Measurements from ENCODE around the gene MIPEP.
"Not testable (repeated sequence)": the region's sequence is repeated elsewhere in the genome, so short reads cannot be mapped to it uniquely, and the experiment has no call there.

MIPEP gene

DNA sequence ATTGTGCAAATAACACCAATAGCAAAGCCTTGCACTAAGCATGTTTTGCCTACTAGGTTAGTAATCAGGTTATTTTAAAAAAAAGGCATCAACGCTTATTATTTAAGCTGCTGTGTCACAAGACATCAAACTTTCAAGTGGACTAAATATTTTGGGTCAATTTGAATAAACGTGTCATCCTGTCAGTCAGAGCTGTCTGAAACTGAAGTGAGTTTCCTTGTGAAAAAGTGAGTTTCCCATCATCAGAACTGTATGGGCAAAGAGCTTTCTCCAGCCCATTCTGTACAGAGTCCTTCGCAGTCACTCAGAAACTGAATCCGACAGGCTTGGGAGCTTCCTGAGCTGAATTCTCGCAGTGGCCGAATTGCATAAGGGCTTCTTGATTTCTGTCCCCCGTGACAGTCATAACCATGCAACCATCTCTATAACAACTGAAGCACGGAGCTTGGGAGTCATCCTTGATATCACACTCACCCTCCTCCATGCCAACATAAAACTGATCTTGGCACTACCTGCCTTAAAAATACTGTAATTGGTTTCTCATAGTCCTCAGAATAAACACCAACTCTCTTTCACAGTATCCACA is 139.8 kb downstream of the MIPEP start:
- DNase-seq (ENCODE audit: low read depth) = no peak

DNA sequence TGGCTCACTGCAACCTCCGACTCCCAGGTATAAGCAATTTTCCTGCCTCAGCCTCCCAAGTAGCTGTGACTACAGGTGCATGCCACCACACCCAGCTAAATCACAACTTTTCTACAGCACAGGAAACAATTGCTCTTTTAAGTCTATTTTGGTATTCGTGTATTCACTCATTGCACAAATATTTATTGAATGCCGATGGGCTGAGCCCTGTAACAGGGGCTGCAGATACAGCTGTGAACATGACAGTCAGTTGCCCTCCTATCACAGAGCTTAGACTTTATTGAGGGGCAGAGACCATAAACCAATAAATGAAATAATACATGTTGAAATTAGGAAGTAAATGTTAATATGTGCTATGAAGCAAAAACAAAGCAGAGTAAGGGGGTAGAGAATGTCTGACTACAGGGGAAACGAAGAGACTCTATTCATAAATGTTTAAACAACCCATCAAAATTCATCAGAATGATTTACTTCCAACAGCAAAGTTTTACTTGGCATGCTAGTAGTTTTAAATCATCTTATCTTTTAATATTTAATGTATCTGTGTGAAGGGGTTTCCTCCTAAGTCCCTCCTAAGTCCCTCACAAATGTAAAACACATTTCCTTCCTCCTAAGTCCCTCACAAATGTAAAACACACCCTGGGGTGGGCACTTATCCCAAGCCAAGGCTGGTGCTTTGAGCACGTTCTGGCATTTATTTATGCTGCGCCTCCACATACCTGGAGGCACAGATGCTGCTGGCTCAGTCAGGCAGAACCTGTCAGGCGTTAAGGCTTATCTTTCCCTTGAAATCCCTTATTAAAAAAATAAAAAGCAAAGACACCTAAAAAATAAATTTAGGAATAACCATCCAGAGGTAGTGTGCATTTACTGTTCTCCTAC is 140.8 kb downstream of the MIPEP start:
- DNase-seq (ENCODE audit: low read depth) = no peak

DNA sequence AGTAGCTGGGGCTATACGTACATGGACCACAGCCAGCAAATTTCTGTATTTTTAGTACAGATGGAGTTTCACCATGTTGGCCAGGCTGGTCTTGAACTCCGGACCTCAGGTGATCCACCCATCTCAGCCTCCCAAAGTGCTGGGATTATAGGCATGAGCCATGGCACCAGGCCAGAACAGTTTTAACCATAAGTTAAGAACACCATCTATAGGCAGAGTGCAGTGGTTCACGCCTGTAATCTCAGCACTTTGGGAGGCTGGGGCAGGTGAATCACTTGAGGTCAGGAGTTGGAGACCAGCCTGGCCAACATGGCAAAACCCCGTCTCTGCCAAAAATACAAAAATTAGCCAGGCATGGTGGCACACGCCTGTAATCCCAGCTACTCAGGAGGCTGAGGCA is 143.1 kb downstream of the MIPEP start:
- not testable (repeated sequence) for DNase-seq (ENCODE audit: low read depth)

DNA sequence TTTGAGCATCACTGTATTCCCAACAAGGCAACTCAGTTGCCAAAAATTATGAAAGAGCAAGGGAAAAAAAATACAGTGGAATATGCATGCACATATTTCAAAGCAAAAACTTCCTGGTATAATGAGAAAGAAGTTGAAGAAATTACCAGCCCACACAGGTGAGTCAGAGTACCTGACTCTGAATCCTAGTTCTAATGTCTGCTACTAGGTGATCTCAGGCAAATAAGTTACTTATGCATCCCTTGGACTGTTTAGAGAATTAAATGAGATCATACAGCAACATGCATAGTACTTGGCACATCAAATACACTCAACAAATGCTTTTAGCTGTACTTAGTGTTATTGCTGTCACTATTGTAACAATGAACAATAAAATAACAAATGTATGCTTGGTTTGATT is 144.9 kb downstream of the MIPEP start:
- no peak for DNase-seq (ENCODE audit: low read depth)

DNA sequence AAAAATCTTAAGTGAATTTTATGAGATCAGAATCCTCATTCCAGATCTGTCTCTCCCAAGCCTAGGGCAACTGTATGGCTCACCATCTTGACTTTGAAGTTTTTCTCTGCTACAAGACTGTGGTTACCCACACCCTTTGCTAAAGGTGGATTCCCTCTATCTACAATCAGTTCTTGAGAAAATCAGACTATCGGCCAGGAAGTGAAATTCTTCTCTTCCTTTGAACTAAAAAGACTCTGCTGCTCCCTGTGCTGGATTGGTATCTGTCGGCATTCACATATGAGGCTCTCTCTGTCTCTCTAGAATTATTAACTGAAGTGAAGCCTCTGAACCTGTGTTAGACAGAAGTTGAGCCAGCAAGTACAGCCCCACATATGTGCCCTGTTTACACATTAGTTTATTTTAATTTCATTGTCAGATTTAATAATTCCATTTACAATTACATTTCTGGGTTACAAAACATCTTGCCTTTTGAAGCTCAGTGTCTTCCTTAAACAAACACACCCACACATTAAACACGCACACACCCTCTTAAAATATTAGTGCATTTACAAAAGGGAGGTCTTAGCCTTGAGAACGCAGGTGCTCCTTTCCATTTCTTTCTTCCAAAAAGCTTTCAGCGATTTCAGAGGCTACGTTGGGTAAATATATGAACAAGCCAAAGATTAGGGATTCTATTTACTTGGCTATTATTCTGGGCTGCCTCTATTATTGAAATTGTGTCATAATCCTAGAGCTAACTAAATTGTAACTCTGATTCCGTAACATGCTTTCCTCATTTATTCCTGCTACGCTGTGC is 145.7 kb downstream of the MIPEP start:
- DNase-seq (ENCODE audit: low read depth) = no peak

DNA sequence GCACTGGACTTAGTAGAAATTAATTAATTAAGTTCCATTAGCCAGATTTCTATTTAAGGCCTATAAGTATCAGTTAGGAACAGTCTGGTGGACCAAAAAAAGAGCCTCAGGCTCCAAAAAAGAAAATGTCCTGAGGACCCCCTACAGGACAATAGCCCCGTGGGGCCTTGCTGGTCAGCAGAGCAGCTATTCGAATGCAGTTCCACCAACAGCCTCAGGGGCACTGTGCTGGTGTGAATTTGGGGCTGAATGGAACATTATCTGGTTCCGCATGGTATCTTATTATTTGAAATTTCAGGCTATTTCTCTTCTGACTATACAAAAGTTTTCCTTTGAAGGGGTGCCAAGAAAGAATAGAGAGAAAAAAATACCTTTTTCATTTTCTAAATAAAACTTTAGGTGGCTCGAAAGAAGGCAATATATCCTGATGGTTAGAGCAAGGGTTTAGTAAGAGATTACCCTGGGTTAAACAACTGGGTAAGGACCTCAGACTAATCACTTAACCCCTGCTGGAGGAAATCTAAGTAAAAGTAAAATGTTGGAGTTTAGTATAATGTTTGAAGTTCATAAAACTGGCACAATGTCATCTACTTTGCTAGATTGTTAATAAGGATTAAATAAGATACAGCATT is 147.2 kb downstream of the MIPEP start:
- DNase-seq (ENCODE audit: low read depth) = no peak

DNA sequence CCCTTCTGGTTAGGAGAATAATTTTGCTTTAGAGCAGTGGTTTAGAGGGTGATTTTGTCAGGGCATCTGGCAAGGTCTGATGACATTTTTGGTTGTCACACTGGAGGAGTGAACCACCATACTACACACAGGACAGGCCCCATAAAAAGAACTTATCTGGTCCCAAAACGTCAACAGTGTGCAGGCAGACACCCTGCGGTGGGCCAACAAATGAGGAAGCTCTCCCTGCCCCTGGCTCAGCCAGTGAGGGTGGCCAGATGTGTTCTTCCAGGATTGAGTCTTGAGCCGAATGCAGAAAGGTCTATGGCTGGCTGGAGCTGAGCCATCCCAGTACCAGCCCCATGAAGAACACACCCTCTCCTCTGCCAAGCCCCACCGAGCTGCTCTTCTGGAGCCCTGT is 149.2 kb downstream of the MIPEP start:
- no peak for DNase-seq (ENCODE audit: low read depth)

DNA sequence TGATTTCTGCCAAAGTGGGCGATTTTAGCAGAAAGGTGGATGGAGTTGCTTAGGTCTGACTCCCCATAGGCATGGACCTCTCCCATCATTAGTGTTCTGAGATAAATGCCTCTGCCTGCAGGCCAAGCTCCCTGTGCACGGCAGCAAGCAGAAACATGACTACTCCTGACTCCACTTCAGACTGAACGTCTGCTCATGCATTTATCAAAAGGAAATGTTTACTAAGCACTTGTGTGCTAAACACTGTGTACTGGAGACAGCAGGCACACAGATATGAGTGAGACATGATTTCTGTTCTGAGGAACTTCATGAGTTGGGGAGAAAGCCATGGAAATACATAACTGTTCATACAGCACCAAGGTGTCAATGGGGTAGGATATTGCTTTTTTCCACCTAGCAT is 149.6 kb downstream of the MIPEP start:
- no peak for DNase-seq (ENCODE audit: low read depth)

DNA sequence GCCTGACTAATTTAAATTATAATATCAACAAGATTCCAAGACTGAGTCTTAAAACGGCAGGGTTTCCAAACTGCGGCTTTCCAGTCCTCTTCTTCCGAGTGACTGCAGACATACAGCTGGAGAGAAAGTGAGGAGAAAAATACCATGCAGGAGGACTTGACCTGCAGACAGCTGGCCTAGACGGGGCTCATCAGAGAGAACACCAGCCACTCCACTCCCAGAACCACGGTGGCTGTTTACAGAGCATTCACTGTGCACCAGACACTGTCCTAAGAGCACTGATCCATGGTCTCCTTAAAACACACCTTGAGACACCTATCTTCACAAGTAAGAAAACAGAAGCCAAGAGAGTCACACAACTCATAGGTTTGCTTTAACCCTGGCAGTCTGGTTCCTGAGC is 152.7 kb downstream of the MIPEP start:
- DNase-seq (ENCODE audit: low read depth) = no peak

DNA sequence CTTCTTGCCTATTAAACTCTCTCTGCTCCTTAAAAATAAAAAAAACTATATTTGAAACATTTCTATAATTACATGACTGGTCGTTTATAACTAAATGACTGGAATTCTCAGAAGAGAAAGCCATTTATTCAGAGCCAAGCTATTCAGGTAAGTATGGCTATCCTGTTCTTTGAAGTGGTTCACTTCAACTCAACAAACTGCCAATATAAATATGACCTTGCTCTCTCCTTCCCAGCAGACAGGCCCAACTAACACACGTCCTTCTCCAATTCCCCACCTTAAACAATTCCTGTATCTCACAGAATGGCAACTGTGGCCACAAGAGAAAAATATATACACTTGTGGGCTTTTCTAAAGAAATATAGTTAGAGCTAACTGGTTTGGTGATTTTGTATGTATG is 153.9 kb downstream of the MIPEP start:
- DNase-seq (ENCODE audit: low read depth) = no peak

DNA sequence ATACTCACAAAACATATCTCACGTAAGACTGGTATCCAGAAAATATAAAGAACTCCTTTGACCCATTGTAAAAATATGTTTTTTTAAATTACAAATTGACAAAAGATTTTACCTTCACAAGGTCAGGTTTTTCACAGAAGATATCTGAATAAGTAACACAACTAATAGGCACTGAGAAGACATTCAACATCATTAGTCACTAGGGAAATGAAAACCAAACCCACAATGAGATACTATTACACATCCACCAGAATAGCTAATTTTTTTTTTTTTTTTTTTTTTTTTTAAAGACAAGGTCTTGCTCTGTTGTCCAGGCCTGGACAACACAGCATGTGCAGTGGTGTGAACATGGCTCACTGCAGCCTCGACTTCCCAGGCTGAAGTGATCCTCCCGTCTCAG is 157.5 kb downstream of the MIPEP start:
- no peak for DNase-seq (ENCODE audit: low read depth)

DNA sequence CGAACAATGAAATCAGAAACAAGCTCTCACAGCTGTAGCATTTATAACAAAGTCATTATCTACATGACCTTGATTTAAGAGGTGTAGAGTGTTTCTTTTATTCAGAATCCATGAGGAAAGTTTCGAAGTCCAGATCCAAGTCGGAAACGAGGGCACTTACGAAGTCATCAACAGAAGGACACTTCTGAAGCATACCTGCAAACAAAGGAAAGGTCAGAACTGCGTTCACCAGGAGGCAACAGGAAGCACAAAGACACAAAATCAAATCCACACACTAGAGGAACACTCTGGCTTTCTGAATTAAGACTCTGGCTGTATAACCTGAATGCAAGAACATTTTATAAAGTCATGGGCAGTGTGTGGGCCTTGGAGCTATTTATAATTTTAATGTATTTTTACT is 158.9 kb downstream of the MIPEP start:
- no peak for DNase-seq (ENCODE audit: low read depth)

DNA sequence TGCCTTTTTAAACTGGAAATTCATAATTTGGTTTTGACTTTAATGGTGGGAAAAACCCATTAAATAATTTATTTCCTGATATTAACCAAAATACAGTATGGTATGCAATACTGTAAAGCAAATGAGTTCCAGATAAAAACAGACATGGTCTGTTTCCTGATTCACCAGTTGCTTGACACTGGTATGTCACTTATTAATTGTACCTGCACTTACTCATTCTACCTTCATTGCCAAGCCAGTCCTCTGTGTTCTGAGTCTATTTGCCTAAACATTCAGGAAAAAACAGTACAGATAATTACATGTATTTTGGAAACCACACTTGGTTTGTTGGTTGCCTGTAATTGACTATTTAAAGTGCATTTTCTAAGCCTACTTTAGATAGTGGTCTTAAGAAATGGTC is 159.7 kb downstream of the MIPEP start:
- no peak for DNase-seq (ENCODE audit: low read depth)

DNA sequence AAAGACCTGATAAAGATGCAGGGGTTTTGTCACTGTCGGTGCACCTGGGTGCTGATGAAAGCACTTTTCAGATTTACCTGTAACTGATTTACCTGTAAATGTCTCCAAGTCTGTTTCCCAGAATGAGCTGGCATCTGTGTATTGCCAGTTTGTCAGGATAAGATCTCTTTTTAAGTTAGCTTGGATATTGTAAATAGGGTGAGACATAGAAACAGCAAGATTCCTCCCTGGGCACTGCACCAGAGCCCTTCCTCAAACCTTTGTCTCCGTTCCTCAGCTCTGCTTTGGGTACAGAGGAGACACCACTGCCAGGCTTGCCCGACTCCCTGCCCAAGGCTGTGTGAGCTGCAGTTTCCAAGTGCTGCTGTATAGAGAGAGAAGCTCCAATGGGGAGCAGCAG is 160.4 kb downstream of the MIPEP start:
- no peak for DNase-seq (ENCODE audit: low read depth)

DNA sequence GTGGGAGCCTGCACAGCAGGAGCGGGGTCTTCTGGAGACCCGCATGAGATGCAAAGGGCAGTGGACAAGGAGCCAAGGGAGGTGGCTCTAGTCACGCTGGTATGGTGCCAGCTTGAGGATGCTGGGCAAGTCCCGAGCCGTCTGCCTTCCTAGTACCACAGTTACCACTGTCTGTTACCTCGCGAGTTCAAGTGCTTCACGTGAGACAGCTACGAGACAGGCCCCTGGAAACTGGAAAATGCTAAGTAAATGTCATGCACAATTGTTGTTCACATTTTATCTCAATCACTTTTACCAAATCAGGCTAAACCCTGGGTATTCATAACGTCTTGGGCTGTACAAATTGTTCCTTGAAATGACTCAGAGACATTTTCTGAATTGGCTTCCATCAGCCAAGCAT is 163.3 kb downstream of the MIPEP start:
- DNase-seq (ENCODE audit: low read depth) = no peak

DNA sequence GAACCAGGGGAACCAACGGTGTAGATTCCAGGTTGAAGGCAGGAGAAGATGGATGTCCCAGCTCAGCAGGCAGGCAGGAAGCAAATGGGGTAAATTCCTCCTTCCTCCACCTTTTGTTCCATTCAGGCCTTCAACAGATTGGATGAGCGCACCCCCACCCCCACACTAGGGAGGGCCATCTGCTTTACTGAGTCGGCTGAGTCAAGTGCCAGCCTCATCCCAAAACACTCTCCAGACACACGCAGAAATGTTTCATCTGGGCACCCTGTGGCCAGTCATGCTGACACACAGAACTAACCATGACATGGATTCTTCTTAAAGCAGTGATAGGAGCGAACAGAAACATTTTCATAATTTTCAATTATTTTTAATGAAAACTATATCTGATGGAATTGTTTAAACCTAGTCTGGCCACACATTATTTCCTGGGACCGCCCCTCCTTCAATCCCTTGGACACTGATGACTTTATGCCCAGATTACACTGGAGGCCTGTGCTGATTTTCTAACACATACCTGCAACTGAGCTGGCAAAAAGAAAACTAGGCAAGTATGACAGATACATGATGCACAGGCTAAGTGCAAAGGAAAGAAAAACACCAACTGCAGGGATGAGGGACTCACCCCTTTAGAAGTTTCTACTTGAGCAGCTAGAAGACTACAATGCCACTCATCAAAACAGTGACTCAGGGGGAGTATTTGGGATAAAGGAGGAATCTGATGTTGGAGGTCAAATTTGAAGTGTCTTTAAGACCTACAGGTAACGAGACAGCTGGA is 164.8 kb downstream of the MIPEP start:
- no peak for DNase-seq (ENCODE audit: low read depth)

DNA sequence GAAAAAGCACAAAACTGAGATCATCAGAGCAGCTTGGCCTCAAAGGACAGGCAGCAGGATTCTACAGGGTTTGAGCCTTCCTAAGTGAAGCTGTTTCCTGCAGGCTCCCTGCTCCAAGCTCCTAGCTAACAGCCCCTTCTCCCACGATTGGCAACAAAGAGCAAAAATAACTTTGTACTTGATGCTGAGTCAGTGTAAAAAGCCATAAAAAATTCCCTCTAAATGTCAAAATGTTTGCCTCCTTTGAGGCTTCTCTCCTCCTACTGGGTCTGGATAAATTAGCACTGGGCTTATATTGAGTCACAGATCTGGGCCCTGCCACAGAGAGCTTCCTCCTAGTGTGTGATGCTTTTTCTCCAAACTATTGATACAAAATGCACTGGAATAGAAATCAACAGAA is 165.7 kb downstream of the MIPEP start:
- no peak for DNase-seq (ENCODE audit: low read depth)

DNA sequence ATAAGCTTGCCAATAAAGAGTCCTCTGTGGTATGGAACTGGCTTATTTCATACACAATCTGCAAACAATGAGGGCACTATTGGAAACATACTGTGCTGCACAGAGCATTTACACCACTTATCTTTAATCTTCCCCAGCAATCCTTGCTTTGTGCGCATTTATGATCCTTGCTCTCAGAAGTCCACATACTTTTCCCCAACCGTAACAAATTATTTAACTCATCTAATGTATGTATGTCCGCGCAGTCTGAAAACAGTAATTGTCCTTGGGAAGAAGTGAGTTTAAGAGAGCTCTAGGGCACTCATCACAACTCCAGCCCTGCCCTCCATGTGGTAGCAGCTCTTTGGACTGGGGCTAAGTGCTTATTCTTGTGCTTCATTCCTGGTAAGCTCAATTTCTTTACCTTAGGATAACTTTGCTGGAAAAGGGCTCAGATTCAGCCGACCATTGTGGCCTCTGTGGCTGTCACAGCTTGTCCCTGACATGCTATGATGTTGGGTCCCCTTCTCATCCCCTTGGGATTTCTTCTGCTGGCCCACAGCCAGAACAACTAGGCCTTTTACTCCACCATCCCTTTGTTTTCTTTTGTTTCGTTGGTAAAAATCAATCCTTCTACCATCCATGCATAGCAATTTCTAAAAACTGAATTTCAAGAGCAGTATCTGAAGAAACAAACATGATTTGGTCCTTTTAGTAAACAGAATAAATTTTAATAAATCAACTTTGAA is 166.3 kb downstream of the MIPEP start:
- DNase-seq (ENCODE audit: low read depth) = no peak

DNA sequence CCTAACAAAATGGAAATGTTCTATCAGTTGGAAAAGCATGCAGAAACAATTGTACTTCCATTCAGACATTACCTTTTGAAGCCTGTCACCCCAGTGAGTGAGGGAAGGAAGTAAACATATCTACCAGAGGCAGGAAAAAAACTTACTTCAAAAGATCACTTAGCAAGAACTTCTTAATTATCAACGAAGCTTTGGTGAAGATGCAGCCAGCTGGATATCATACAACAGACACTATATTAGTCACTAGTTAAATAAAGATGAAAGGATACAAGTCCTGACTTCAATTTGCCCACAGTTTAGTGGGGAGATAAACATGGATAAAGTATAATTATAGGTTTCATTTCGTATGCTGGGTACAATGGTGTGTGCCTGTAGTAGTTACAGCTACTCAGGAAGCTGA is 170.2 kb downstream of the MIPEP start:
- DNase-seq (ENCODE audit: low read depth) = no peak

DNA sequence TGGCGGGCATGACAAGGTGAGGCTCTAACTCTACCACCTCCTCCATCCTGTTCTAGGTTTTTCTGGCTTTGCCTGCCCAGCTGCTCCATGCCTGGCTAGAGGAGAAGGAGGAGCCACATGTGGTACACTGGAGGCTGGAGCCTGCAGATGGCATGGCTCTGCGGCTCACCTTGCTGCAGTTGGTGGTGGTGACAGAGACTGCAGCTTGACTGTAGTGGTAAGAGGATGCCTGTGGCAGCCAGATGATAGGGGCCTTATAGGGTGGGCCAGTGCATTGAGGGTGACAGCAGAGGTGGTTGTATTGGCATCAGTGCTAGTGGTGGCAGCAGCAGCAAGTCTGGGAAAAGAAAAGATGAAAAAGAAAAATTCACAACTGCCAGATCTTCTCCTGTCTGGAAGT is 172.8 kb downstream of the MIPEP start:
- no peak for DNase-seq (ENCODE audit: low read depth)

DNA sequence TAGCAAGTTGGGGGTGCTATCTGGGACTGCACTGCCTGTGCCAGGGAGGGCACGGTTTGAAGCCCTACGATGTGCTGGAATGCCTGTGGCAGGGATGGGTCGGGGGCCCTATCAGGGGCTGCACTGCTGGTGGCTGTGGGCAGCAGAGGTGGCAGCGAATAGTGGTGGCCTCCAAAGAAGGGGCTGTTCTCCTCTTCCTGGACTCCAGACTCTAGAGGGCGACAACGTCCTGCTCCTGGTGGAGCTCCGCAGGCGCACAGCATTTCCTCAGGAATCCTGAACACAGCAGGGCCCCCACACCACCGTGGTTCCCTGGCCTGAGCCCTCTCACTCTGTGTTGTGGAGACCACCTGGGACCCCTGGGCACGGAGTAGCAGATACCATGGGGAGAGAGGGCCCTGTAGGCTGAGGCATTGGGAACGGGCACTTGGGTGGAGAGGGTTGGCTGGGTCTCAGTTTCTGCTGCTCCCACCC is 173.4 kb downstream of the MIPEP start:
- no peak for DNase-seq (ENCODE audit: low read depth)

All from CMK (cell line).